ENCODE measurements around the gene PTHLH.

GRCh38 chr12:27999521-27999920 lies 27.0 kb upstream of the PTHLH start:
- TF ChIP-seq POLR2AphosphoS5 (IDR thresholded peaks at IDR 0.05; ENCODE audit: low read depth, low read length), result no peak
- no peak for TF ChIP-seq TAF1 (IDR thresholded peaks at IDR 0.05; ENCODE audit: borderline replicate concordance, insufficient read depth, low read length)
